ENCODE results near the gene TBC1D2.
A peak's percentile ranks its signal among the peaks of the same experiment; 100 is the strongest.

The TBC1D2 gene

GRCh38 chr9:98236901-98237487 is 18.5 kb downstream of the TBC1D2 start:
- peak; percentile 24 for DNase-seq

DNA sequence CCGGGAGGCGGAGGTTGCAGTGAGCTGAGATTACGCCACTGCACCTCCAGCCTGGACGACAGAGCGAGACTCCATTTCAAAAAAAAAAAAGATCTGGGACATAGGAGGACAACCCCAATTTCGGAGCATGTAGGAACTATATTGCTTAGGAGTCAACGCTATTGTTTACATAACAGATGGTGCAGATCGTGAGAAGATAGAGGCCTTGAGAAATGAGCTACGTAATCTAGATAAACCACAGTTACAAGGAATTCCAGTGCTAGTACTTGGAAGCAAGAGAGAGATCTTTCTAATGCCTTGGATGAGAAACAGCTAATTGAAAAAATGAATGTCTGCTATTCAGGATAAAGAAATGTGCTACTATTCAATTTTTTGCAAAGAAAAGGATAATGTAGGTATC is 20.3 kb downstream of the TBC1D2 start:
- DNase-seq: no peak

- no peak for DNase-seq
Measured at GRCh38 chr9:98234245-98234825, 21.1 kb downstream of the TBC1D2 start.

GRCh38 chr9:98232926-98233325 is 22.5 kb downstream of the TBC1D2 start:
- no peak for DNase-seq

- no peak for DNase-seq
Measured at GRCh38 chr9:98231770-98232478, 23.5 kb downstream of the TBC1D2 start.

- no peak for DNase-seq
Measured at GRCh38 chr9:98230789-98231188, 24.7 kb downstream of the TBC1D2 start.

- no peak for DNase-seq
Measured at GRCh38 chr9:98230304-98230703, 25.1 kb downstream of the TBC1D2 start.

DNA sequence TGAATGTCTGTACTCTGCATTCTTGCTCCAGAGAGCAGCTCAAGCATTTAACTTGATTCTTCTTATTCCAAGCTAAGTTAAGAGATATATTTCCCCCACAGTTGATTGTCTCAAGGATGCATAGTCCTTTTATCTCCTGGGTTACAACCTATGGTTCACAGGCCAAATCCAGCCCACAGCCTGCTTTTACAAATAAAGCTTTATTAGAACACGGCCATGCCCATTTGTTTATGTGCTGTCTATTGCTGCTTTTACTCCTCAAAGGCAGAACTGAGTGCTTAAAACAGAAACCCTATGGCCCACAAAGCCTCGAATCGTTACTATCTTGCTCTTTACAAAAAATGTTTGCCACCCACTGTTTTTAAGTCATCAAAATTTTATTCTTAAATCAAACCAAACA is 25.8 kb downstream of the TBC1D2 start:
- DNase-seq: no peak

GRCh38 chr9:98229090-98229395 is 26.4 kb downstream of the TBC1D2 start:
- DNase-seq: no peak

GRCh38 chr9:98228392-98229089 is 26.9 kb downstream of the TBC1D2 start:
- DNase-seq: no peak

DNA sequence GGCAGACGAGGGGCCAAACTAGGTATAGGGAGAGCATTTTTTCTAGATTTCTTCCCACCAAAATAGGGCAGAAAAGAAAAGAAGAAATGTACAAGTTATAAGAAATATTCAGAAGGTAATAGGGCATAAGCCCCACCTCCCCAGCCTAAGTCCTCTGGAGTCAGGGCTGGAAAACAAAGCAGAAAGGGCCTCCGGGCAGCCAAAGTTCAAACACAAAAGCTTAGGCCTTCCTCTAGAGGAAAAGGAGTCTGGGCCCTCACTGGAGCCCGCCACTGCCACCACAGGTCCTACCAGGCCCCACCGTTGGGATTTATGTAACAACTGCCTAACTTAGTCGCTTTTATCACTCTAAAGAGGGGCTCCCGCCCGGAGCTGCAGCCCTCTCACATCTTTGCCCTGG is 27.6 kb downstream of the TBC1D2 start:
- no peak for DNase-seq

- DNase-seq: no peak
Measured at GRCh38 chr9:98226957-98227356, 28.5 kb downstream of the TBC1D2 start.

GRCh38 chr9:98226516-98226915 is 28.9 kb downstream of the TBC1D2 start:
- DNase-seq: no peak

DNA sequence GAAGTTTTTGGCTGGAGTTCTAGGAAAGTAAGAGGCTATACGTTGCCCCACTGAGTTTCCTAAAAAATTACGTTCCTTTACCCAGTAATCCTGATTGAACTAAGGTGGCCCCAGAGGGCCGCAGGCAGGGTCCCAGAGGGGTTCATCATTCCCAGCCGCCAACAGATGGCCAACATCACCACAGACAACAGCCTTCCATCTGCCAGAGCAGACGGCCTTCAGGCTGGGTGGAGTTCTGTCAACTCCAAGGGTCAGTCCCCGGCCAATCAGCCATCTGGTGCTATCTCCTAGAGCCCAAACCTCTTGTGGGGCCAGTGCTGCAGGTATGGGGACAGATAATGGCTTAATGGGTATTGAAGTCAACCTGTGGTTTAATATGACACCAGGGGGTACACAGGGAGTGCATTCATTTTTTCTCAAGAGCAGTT is 30.4 kb downstream of the TBC1D2 start:
- DNase-seq: peak; percentile 36

DNA sequence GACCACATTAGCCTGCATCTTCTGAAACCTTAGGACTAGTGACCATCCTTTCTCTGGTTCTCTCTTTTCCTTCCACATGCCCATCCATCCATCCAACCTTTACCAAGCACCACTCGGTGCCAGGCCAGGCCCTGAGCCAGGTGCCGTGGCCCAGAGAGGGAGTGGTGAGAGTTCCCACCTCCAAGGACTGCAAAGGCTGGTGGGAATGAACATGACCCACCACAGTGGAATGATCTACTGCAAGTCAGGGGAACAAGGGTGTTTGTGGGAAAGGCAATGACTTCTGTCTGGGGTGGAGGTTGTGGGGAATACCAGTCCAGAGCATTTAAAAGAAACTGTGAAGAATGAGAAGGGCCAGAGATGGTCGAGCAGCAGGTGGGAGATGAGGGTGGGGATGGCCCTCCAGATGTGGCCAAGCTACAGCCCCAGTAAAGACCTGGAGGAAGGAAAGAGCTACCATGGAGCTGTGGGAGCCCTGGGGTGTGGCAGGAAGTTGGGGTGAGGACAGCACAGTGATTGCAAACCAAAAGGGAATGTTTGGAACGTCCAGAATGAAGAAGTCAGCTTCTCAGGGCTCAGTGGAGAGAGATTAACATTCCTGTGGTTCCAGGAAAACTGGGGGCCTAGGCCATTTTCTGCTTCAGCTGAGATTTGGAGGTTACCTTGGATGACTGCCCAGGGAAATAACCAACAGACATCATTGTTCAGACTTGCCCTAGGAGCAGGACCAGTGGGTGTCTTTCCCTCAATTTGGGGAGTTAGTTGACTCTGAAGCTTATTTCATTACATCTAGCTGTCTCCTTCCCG is 32.4 kb downstream of the TBC1D2 start:
- no peak for DNase-seq

- no peak for DNase-seq
Measured at GRCh38 chr9:98220911-98221310, 34.5 kb downstream of the TBC1D2 start.

DNA sequence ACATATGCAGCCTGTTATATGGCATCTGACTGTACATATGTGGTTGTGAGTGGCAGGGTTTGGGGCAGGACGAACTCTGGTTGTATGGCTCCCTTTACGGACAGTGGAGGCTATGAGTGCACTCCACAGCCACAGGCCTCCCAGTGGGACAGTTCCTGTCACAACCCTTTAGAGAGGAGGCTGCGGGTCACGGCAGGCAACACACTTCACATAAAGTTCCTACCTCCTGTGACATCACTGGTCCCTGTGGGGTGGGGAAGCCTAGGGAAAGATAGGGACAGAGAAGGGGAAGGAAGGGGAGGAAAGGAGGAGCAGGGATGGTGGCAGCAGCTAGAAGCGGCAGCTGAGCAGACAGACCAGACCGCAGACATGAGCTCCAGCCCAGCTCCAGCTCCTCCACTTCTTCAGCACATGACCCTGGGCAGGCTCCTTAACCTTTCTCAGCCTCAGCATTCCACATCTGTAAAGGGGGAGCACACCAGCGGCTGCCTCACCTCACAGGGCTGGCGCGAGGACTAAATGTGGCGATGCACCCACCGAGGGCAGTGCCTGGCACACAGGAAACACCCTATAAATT is 35.6 kb downstream of the TBC1D2 start:
- DNase-seq: no peak

GRCh38 chr9:98219364-98219716 is 36.1 kb downstream of the TBC1D2 start:
- no peak for DNase-seq

DNA sequence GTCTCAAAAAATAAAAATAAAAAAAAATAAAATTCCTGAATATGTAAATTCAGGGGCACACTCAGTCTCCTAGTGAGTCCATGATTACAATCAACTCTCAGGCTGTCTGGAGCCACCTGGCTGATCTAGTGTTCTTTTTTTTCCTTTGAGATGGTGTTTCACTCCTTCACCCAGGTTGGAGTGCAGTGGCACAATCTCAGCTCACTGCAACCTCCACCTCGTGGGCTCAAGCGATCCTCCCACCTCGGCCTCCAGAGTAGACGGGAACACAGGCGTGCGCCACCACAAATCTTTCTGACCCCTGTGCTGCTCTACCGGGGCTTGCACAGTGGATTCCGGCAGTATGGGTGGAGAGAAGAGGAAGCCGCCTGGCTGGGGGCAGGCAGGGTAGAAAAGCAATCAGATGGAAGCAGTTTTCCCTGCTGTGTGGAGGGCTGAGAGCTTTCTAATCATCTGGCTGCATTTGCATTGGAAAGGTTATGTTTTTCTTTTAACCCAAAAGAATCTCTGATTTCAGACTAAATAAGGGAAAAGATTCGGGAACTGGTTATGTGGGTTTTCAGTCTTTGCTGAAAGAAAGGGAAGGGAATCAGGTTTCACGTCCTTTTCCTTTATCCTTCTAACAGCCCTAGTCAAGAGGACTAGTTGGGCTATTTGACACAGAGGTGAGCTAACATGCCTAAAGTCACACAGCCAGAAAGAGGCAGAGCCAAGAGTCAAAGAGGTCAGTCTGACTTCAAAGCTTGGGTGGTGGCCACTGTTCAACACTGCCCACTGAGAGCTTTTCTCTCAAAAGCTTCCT is 36.7 kb downstream of the TBC1D2 start:
- no peak for DNase-seq

DNA sequence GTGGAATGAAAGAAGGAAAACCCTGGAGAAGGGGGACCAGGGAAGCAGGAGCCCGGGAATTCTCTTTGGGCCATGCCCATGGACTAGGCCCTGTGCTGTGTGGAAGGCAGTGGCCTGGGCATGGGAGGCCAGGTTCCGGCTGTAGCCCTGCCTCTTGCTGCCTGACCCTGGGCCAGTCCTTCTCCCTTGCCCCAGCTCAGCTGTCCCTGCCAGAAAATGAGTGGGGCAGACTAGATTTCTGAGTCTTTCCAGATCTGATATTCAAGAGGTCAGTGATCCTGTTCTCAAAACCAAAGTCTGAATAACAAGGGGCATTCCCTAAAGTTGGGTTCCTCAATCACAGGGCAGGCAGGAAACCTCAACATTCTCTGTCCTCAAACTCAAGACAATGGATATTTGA is 38.2 kb downstream of the TBC1D2 start:
- DNase-seq: no peak

DNA sequence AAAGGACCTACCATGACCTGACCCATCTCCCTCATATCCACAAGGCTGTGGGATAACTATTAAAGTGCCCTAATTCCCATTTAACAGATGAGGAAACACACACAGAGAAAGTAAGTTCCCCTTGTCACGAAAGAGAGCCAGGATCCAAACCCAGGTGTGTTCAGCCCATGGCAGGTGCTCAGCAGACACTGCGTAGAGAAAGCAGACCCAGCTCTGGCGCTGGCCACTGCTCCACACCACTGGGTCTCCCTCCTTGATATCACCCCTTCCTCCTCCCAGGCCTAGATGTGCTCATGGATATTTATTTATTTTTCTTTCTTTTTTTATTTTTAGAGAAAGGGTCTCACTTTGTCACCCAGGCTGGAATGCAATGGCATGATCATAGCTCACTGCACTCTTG is 39.1 kb downstream of the TBC1D2 start:
- DNase-seq: no peak

DNA sequence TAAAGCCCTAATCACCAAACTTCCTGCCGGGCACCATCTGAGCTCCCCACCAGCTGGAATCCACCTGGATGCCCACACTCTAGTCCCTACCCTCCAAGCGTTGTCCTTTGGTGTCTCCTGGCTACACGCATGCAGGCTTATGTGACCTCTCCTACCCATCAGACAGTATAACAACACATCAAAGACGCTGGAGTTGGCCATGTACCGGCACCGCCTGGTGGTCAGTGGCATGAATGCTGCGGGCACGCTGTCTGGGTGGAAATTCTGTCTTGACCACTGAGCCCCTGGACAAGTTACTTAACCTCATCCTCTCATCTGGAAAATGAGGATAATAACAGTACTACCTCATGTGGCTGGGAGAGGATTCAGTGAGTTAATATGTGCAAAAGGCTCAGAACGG is 39.6 kb downstream of the TBC1D2 start:
- peak; percentile 60 for DNase-seq
